Measurements from ENCODE around the gene MCM3AP. TPM values are rescaled to one million over a fixed set of nuclear protein-coding genes. Genes with fewer than 3 reads are reported as not detected.

The MCM3AP gene
- total and polyA plus RNA-seq, 9 of the 15 experiments (the other 6 are each of a cell fraction or from before 2014, with no cell fraction given): 6.5 to 179 (median 69.6) TPM

DNA sequence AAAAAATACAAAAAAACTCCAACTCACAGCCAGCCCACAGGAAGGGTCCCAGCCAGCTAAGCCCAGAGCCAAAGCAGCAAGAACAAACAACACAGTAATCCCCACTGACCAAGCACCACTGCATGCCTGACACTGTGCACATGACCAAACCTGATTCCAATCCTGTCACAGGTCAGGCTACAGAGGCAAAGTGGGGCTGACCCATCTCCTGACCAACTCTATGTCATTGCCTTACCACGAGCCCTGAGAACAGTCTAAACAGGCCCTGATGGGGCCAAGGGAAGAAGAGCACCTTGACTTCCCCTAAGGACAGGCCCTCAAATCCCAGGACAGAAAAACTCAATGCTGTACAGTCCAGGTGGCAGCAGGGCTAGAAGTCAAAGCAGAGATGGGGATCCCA lies 59.3 kb downstream of the MCM3AP start:
- H3K9me1 ChIP-seq (ENCODE audit: control insufficient read depth, insufficient read depth, low read length): peaks cover 5% of the 10 kb centered on the region
- H3K27ac ChIP-seq (ENCODE audit: extremely low read depth, low read depth, low read length): peak overlapping the region; percentile 11; the same call in 2 of the 3 replicates
- DNase-seq (ENCODE audit: extremely low read depth in 1 of 4, low spot score in 3 of 4) (peak in 1 of 4 experiments; percentile 41), ATAC-seq (0 out of 3 replicates have a peak, but pooled peaks have one; percentile 2), FAIRE-seq (peak; percentile 67)
- CTCF ChIA-PET (ENCODE audit: low intra/inter-chr PET ratio): interaction anchor here (0.7 kb wide), 1 partner anchor 264 kb away, joined by 5 read pairs; no protein-coding TSS in a partner anchor
- peak overlapping the region; percentile 90 for H3K4me2 ChIP-seq (ENCODE audit: insufficient read depth, low read length)
- H4K20me1 ChIP-seq (replicated peaks; ENCODE audit: control insufficient read depth, insufficient read depth, low read length): peaks cover 9% of the 10 kb centered on the region; the same call in 1 of the 2 replicates
- intact Hi-C loops (cut with micrococcal nuclease) (loop anchor here (5.0 to 10.0 kb wide), 4 partner anchors 39 to 229 kb away; partner anchors contain the start of gene DIP2A), in situ Hi-C loops (cut with MboI) (no loop called here)
- H3K9me3 ChIP-seq (replicated peaks; ENCODE audit: control insufficient read depth, insufficient read depth, low read depth, low read length): no peaks in the 10 kb centered on the region
- H3K79me2 ChIP-seq (ENCODE audit: control insufficient read depth, insufficient read depth, low read length): peaks cover 83% of the 10 kb centered on the region
- peaks cover 56% of the 10 kb centered on the region for H3K36me3 ChIP-seq (ENCODE audit: control insufficient read depth, insufficient read depth, low read length)
- POLR2A ChIA-PET: no interaction called here
- peaks cover 34 to 38% of the 10 kb centered on the region in 2 experiments; a peak in 4 of 5 replicates for H3K4me1 ChIP-seq (replicated peaks in 1 of 2; ENCODE audit: control insufficient read depth in 2 of 2, insufficient read depth in 2 of 2, low read length in 2 of 2)
- H3K9ac ChIP-seq (ENCODE audit: insufficient read depth in 1 of 2, low read depth in 2 of 2, low read length in 2 of 2): peak overlapping the region in 1 of 2 experiments; percentile 26; a peak in 1 of 4 replicates
- H3K4me3 ChIP-seq: peak overlapping the region; percentile 87
- BruUV-seq (replicated peaks): no TSS peak
- WGBS (ENCODE audit: insufficient coverage, low coverage, missing lambda C conversion rate): 50% methylated on average over 1 of the region's 1 CpG
- H2AFZ ChIP-seq (ENCODE audit: low read depth, low read length): no peak overlapping the region
- H3K27me3 ChIP-seq (ENCODE audit: control insufficient read depth in 2 of 2, insufficient read depth in 2 of 2, low read length in 2 of 2): no peaks in the 10 kb centered on the region
- TF ChIP-seq NFE2 (IDR thresholded peaks at IDR 0.05; ENCODE audit: low read depth) (no peak), ZNF347 (CRISPR knock-in tag; IDR thresholded peaks at IDR 0.05; ENCODE audit: low read depth) (no peak), ELF4 (CRISPR knock-in tag; IDR thresholded peaks at IDR 0.05) (no peak), ZBTB8A (IDR thresholded peaks at IDR 0.05; ENCODE audit: partially characterized antibody) (no peak), MXI1 (IDR thresholded peaks at IDR 0.05; ENCODE audit: low read depth, low read length) (no peak), HOXB6 (CRISPR knock-in tag; IDR thresholded peaks at IDR 0.05; ENCODE audit: borderline replicate concordance) (no peak), ZNF551 (CRISPR knock-in tag; IDR thresholded peaks at IDR 0.05) (no peak), NR2F6 (CRISPR knock-in tag; IDR thresholded peaks at IDR 0.05) (no peak), NBN (IDR thresholded peaks at IDR 0.05; ENCODE audit: low read depth) (no peak), HMG20A (CRISPR knock-in tag; conservative IDR thresholded peaks at IDR 0.05) (no peak), CSDE1 (IDR thresholded peaks at IDR 0.05) (no peak), TBP (optimal IDR thresholded peaks at IDR 0.05; ENCODE audit: low read depth, low read length) (no peak), YBX1 (IDR thresholded peaks at IDR 0.05) (no peak)
- TF ChIP-seq, protein P1, sequence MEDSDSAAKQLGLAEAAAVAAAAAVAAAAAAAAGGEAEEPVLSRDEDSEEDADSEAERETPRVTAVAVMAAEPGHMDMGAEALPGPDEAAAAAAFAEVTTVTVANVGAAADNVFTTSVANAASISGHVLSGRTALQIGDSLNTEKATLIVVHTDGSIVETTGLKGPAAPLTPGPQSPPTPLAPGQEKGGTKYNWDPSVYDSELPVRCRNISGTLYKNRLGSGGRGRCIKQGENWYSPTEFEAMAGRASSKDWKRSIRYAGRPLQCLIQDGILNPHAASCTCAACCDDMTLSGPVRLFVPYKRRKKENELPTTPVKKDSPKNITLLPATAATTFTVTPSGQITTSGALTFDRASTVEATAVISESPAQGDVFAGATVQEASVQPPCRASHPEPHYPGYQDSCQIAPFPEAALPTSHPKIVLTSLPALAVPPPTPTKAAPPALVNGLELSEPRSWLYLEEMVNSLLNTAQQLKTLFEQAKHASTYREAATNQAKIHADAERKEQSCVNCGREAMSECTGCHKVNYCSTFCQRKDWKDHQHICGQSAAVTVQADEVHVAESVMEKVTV (CRISPR knock-in tag; IDR thresholded peaks at IDR 0.05): no peak
- TF ChIP-seq, protein P2, sequence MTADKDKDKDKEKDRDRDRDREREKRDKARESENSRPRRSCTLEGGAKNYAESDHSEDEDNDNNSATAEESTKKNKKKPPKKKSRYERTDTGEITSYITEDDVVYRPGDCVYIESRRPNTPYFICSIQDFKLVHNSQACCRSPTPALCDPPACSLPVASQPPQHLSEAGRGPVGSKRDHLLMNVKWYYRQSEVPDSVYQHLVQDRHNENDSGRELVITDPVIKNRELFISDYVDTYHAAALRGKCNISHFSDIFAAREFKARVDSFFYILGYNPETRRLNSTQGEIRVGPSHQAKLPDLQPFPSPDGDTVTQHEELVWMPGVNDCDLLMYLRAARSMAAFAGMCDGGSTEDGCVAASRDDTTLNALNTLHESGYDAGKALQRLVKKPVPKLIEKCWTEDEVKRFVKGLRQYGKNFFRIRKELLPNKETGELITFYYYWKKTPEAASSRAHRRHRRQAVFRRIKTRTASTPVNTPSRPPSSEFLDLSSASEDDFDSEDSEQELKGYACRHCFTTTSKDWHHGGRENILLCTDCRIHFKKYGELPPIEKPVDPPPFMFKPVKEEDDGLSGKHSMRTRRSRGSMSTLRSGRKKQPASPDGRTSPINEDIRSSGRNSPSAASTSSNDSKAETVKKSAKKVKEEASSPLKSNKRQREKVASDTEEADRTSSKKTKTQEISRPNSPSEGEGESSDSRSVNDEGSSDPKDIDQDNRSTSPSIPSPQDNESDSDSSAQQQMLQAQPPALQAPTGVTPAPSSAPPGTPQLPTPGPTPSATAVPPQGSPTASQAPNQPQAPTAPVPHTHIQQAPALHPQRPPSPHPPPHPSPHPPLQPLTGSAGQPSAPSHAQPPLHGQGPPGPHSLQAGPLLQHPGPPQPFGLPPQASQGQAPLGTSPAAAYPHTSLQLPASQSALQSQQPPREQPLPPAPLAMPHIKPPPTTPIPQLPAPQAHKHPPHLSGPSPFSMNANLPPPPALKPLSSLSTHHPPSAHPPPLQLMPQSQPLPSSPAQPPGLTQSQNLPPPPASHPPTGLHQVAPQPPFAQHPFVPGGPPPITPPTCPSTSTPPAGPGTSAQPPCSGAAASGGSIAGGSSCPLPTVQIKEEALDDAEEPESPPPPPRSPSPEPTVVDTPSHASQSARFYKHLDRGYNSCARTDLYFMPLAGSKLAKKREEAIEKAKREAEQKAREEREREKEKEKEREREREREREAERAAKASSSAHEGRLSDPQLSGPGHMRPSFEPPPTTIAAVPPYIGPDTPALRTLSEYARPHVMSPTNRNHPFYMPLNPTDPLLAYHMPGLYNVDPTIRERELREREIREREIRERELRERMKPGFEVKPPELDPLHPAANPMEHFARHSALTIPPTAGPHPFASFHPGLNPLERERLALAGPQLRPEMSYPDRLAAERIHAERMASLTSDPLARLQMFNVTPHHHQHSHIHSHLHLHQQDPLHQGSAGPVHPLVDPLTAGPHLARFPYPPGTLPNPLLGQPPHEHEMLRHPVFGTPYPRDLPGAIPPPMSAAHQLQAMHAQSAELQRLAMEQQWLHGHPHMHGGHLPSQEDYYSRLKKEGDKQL (CRISPR knock-in tag; IDR thresholded peaks at IDR 0.05; ENCODE audit: borderline replicate concordance): no peak
- TF ChIP-seq, protein P3, sequence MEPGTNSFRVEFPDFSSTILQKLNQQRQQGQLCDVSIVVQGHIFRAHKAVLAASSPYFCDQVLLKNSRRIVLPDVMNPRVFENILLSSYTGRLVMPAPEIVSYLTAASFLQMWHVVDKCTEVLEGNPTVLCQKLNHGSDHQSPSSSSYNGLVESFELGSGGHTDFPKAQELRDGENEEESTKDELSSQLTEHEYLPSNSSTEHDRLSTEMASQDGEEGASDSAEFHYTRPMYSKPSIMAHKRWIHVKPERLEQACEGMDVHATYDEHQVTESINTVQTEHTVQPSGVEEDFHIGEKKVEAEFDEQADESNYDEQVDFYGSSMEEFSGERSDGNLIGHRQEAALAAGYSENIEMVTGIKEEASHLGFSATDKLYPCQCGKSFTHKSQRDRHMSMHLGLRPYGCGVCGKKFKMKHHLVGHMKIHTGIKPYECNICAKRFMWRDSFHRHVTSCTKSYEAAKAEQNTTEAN (CRISPR knock-in tag; IDR thresholded peaks at IDR 0.05): no peak

Measured in K562 (cell line).